NK-92 (cell line): ENCODE results near the gene KANSL1.
"Not testable (repeated sequence)": the region's sequence is repeated elsewhere in the genome, so short reads cannot be mapped to it uniquely, and the experiment has no call there.

ENCODE experiments used
- DNase-seq: peaks from one replicate; lab custom pipeline; 2025; ENCODE audit not compliant: unreplicated experiment; lab: John Stamatoyannopoulos, UW

The KANSL1 gene

GRCh38 chr17:46026166-46027047, 166.8 kb downstream of the KANSL1 start:
- DNase-seq: no peak

DNA sequence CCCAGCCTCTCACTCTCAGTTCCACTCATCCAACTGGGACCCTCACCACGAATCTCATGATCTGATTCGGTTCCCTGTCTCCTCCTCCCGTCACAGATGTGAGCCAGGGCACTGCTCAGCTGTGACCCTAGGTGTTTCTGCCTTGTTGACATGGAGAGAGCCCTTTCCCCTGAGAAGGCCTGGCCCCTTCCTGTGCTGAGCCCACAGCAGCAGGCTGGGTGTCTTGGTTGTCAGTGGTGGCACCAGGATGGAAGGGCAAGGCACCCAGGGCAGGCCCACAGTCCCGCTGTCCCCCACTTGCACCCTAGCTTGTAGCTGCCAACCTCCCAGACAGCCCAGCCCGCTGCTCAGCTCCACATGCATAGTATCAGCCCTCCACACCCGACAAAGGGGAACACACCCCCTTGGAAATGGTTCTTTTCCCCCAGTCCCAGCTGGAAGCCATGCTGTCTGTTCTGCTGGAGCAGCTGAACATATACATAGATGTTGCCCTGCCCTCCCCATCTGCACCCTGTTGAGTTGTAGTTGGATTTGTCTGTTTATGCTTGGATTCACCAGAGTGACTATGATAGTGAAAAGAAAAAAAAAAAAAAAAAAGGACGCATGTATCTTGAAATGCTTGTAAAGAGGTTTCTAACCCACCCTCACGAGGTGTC, 167.6 kb downstream of the KANSL1 start:
- no peak for DNase-seq

- DNase-seq: no peak
Measured at GRCh38 chr17:46025060-46025459, 168.2 kb downstream of the KANSL1 start.

DNA sequence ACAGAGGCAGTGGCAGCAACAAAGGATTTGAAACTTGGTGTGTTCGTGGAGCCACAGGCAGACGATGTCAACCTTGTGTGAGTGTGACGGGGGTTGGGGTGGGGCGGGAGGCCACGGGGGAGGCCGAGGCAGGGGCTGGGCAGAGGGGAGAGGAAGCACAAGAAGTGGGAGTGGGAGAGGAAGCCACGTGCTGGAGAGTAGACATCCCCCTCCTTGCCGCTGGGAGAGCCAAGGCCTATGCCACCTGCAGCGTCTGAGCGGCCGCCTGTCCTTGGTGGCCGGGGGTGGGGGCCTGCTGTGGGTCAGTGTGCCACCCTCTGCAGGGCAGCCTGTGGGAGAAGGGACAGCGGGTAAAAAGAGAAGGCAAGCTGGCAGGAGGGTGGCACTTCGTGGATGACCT, 168.6 kb downstream of the KANSL1 start:
- DNase-seq: no peak

- no peak for DNase-seq
Measured at GRCh38 chr17:46023783-46024388, 169.3 kb downstream of the KANSL1 start.

GRCh38 chr17:46023366-46023765, 169.9 kb downstream of the KANSL1 start:
- not testable (repeated sequence) for DNase-seq

DNA sequence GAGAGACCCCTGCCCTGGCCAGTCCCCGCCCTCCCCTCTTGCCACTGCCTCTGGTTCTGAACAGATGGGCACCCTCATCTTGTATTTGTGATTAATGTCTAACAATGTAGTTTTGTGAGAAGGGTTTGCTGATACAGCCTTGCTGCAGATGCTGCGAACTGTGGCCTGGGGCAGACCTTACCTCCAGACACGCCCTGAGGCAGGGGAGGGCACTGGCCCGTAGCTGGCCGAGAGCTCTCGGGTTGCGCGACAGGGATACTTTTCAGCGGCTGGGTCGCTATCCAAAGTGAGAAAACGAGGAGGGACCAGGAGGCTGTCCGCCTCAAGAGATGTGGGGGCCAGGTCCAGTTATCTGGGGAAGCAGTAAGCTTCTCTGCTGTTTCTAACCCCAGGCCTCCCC, 172.2 kb downstream of the KANSL1 start:
- DNase-seq: no peak

DNA sequence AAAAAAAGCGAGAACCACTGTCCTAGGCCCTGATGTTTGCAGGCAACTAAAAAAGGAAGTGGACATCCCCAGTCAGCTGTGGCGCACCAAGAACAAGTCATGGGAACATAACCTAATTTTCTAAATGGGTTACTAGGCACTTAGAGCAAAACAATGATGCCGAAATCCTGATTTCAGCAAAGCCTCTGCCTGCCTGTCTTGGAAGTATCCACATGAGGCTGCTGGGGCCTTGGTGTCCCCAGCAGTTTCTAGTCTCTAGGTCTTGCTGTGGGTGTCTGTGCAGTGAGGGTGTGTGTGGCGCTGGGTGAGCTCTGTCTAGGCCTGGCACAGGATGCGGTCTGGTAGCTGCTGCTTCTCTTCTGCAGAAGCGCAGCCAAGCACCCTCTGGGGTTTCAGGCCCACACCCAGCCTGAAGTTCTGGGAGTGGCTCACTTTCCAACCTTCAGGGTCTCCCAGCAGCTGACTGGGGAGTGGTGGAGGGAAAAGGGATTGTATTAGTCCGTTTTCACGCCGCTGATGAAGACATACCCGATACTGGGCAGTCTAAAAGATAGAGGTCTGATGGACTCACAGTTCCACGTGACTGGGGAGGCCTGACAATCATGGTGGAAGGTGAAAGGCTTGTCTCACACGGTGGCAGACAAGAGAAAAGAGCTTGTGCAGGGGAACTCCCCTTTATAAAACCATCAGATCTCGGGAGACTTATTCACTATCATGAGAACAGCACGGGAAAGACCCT, 173.0 kb downstream of the KANSL1 start:
- DNase-seq: no peak

GRCh38 chr17:46019408-46019925, 173.8 kb downstream of the KANSL1 start:
- DNase-seq: not testable (repeated sequence)

- no peak for DNase-seq
Measured at GRCh38 chr17:46013502-46014165, 179.6 kb downstream of the KANSL1 start.

- DNase-seq: no peak
Measured at GRCh38 chr17:46013127-46013501, 180.1 kb downstream of the KANSL1 start.

DNA sequence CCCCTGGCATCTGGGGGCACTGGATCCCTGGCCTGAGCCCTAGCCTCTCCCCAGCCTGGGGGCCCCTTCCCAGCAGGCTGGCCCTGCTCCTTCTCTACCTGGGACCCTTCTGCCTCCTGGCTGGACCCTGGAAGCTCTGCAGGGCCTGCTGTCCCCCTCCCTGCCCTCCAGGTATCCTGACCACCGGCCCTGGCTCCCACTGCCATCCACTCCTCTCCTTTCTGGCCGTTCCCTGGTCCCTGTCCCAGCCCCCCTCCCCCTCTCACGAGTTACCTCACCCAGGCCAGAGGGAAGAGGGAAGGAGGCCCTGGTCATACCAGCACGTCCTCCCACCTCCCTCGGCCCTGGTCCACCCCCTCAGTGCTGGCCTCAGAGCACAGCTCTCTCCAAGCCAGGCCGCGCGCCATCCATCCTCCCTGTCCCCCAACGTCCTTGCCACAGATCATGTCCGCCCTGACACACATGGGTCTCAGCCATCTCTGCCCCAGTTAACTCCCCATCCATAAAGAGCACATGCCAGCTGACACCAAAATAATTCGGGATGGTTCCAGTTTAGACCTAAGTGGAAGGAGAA, 180.6 kb downstream of the KANSL1 start:
- DNase-seq: no peak

DNA sequence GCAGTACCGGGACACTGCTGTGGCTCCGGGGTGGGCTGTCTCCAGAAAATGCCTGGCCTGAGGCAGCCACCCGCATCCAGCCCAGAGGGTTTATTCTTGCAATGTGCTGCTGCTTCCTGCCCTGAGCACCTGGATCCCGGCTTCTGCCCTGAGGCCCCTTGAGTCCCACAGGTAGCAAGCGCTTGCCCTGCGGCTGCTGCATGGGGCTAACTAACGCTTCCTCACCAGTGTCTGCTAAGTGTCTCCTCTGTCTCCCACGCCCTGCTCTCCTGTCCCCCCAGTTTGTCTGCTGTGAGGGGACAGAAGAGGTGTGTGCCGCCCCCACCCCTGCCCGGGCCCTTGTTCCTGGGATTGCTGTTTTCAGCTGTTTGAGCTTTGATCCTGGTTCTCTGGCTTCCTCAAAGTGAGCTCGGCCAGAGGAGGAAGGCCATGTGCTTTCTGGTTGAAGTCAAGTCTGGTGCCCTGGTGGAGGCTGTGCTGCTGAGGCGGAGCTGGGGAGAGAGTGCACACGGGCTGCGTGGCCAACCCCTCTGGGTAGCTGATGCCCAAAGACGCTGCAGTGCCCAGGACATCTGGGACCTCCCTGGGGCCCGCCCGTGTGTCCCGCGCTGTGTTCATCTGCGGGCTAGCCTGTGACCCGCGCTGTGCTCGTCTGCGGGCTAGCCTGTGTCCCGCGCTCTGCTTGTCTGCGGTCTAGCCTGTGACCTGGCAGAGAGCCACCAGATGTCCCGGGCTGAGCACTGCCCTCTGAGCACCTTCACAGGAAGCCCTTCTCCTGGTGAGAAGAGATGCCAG, 181.3 kb downstream of the KANSL1 start:
- DNase-seq: no peak

DNA sequence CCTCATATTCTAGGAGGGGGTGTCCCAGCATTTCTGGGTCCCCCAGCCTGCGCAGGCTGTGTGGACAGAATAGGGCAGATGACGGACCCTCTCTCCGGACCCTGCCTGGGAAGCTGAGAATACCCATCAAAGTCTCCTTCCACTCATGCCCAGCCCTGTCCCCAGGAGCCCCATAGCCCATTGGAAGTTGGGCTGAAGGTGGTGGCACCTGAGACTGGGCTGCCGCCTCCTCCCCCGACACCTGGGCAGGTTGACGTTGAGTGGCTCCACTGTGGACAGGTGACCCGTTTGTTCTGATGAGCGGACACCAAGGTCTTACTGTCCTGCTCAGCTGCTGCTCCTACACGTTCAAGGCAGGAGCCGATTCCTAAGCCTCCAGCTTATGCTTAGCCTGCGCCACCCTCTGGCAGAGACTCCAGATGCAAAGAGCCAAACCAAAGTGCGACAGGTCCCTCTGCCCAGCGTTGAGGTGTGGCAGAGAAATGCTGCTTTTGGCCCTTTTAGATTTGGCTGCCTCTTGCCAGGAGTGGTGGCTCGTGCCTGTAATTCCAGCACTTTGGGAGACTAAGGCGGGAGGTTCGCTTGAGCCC, 182.5 kb downstream of the KANSL1 start:
- DNase-seq: no peak

GRCh38 chr17:46009681-46010596, 183.3 kb downstream of the KANSL1 start:
- DNase-seq: no peak

DNA sequence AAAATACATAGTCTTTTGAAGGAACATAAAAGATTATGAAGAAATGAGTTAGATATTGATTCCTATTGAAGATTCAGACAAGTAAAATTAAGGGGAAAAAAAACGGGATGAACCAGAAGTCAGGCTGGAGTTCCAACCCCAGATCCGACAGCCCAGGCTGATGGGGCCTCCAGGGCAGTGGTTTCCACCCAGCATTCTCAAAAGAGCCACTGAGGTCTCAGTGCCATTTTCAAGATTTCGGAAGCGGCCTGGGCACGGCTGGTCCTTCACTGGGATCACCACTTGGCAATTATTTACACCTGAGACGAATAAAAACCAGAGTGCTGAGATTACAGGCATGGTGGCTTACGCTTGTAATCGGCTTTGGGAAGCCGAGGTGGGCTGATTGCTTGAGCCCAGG, 184.6 kb downstream of the KANSL1 start:
- DNase-seq: no peak

- no peak for DNase-seq
Measured at GRCh38 chr17:46007461-46007965, 185.7 kb downstream of the KANSL1 start.

DNA sequence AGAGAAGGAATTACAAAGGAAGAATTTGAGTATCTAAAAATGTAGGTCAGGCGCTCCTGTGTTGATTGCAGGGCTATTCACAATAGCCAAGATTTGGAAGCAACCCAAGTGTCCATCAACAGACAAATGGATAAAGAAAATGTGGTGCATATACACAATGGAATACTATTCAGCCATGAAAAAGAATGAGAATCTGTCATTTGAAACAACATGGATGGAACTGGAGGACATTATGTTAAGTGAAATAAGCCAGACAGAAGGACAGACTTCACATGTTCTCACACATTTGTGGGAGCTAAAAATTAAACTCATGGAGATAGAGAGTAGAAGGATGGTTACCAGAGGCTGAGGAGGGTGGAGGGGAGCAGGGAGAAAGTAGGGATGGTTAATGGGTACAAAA, 187.1 kb downstream of the KANSL1 start:
- DNase-seq: not testable (repeated sequence)
